ENCODE measurements around the gene PRDX5. TPM values are rescaled to one million over a fixed set of nuclear protein-coding genes. Genes with fewer than 3 reads are reported as not detected.

The PRDX5 gene
- total RNA-seq, 1 experiment from 2014 or later: 245 TPM

DNA sequence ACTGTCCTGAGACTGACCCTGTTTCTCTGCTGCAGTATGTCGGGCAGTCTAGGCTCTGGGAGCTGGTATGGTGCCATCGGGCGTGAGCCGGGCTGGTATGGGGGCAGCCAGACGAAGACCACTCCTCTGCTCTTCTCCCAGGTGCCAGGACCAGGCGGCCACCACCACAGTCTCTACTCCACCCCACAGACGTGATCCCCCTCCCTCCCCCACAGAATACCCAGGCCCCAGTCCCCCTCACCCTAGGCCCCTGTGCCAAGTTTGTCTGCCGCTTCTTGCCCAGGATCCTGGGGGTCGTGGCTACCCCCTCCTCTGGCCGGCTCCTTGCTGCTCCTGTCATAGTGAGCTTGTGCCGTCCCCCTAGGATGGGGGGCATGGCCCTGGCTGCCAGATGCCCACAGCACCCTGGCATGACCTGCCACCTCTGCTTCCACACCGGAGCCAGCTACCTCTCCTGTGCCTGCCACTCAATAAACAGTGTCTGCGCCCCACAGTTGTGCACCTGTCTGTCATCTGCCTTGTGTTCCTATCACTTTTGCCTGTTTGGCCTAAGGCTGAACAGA, 28.8 kb upstream of the PRDX5 start:
- no peak for DNase-seq (ENCODE audit: low read depth)

DNA sequence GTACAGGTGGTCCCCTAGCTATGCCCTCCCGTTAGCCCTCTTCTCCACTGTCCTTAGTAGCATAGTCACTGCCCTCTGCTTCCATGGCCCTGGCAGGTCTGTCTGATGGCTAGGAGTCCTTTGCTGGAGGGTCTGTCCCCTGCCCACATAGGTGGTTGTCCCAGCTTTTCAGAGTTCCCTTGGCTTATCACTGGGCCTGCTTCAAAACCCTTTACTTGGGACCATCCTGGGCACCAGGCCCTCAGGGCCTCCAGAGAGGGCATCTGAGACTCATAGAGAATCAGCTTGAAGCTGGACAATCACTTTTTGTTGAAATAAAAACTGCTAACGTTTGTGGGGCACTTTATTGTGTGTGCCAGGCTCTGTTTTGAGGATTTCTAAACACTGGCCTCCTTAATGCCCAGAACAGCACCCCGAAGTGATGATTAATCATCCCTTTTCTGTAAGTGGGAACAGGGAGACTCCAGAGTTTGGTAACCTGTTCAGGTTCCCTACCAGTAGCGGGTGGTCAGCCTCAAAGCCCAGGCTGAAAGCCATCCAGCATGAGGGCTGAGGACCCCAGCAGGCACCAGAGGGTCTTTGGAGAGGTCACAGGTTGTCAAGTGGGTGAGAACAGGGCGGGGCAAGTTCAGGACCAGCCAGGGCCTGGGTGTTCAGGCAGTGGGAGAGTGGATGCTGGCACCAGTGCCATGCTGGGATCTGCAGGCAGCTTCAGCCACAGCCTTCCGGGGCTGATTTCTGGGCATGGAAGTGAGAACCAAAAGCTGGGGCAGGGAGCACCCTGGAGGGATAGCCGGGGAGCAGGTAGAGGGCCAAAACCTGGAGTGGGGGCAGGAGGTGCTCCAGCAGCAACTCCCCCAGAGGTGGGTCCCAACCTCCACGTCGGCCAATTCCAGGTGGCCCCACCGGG, 27.3 kb upstream of the PRDX5 start:
- no peak for DNase-seq (ENCODE audit: low read depth)

DNA sequence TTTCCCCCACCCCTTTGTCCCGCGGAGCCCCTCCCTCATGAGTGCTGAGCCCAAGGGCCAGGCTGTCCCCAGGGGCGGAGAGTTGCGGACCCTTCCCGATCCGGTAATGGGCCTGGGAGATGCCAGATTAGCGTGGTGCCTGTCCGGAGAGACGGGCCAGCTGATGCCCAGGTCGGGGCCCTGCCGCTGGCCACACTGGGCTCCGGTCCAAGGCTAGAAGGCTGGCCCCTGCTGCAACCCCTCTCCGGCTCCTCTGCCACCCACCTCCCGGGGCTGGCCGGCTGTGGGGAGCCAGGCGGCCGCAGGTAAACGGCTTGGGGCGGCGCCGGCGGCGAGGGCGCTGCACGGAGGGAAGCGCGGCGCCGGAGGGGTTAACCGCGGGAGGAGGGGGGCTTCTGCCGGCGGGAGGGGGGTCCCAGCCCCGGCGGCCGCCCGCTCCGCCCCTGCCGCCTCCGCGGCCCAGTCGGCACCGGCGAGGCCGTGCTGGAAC, 26.6 kb upstream of the PRDX5 start, which contains the start of gene KCNK4:
Gene KCNK4, plus strand, starts transcription at position 41 of the 490 bp plus-strand sequence. CDS start 1,717 bp downstream, outside the sequence.
- DNase-seq (ENCODE audit: low read depth): no peak

DNA sequence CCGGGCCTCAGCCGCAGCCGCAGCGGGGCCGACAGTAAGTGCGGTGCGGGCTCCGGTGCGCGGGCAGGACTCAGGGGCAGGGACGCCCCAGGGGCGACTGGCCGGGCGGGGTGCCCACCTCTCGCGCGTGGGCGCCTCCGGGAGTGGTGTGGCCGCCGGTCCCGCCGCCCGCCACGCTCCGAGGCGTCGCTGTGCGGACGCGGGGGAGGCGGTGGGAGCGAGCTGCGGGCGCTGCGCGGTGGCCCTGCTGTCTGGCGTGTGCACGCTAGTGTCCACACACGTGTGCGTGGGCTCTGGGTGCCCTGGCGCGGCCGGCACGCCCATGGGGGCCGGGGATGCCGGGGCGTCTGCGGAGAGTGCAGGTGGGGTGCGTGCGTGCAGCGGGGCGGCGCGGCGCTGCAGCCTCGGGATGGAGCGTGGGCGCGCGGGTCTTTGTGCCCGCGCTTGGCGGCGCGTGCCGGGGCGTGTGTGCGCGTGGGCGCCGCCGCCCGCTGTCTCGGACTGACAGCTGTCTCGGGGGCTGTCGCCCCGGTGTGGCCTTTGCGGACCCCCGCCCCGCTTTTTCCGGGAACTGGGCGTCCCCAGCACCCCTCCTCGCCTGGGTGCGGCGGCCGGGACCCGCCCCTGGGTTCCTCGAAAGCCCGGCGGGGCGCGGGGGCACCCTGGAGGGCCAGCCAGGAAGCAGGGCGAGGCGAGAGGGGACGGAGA, 26.0 kb upstream of the PRDX5 start:
- DNase-seq (ENCODE audit: low read depth): no peak

DNA sequence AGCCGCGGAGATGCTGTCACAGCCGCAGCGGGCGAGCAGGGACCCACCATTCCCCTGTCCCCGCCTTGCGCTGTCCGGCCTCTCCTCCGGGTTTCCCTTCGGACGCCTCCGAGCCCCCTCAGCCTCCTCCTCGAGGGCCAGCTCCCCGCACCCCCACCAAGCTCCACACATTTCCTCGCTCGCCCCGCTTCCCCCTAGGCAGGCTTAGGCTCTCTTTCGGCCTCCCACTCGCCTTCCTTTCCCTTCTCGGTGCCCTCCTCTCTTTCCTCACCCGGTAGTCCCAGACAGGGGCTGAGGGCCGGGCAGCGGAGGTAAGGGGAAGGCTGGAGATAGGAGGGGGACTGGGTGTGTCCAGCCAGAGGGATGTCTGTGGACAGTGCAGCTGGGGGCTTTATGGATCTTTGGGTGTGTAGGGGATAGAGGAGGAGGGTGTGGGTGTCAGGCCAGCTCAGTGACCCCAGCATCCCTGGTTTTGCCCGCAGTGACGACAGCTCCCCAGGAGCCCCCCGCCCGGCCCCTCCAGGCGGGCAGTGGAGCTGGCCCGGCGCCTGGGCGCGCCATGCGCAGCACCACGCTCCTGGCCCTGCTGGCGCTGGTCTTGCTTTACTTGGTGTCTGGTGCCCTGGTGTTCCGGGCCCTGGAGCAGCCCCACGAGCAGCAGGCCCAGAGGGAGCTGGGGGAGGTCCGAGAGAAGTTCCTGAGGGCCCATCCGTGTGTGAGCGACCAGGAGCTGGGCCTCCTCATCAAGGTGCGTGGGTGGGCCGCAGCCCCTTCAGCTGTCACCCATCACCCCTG, 25.3 kb upstream of the PRDX5 start:
- DNase-seq (ENCODE audit: low read depth): no peak

DNA sequence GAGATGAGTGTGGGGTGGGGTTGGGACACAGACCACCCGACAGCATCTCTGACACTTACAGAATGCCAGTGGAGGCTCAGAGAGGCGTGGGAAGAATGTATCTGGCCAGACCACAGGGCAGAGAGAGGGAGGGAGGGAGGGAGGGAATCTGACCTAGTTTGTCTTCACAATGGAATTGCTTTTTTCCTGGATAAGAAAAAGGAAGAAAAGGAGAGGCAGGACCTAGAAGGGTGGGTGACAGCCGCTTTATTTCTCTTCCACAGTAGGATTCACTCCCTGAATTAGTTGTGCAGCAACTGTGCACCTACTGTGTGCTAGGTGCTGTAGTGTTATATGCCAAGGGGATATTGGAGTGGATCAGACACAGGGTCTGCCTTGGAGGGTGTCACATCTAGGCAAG, 23.1 kb upstream of the PRDX5 start:
- no peak for DNase-seq (ENCODE audit: low read depth)

DNA sequence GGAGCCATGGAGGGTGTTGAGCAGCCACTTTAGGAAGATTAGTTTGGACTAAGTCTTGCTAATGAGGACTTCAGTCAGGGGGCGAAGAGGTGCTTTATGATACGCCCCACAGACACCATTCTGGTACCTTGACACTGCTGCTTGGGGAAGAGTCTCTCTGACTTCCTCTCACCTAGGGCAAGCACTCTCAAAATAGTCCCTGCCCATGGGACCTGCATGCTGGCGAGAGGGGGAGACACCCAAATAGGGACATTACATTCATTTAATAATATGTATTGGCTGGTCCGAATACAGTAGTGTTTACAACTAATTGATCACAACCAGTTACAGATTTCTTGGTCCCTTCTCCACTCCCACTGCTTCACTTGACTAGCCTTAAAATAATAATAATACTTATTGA, 22.2 kb upstream of the PRDX5 start:
- no peak for DNase-seq (ENCODE audit: low read depth)

DNA sequence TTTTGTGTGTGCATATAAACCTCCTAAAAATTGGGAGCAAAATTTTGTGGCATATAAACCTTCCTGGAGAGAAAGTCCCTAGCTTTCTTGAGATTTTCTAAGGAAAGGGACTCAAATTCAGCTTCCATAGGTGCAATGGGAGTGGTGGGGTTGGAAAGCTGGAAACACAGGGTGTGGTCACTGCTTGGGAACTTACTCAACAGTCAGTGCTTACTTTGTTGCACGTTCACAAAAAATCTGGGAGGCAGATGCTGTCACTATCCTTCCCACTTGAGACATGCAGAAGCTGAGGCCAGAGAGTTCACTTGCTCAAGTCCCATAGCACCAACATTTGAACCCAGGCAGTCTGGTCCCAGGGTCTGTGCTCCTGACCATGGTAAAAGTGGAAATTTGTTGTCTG, 21.7 kb upstream of the PRDX5 start:
- DNase-seq (ENCODE audit: low read depth): peak; percentile 37

DNA sequence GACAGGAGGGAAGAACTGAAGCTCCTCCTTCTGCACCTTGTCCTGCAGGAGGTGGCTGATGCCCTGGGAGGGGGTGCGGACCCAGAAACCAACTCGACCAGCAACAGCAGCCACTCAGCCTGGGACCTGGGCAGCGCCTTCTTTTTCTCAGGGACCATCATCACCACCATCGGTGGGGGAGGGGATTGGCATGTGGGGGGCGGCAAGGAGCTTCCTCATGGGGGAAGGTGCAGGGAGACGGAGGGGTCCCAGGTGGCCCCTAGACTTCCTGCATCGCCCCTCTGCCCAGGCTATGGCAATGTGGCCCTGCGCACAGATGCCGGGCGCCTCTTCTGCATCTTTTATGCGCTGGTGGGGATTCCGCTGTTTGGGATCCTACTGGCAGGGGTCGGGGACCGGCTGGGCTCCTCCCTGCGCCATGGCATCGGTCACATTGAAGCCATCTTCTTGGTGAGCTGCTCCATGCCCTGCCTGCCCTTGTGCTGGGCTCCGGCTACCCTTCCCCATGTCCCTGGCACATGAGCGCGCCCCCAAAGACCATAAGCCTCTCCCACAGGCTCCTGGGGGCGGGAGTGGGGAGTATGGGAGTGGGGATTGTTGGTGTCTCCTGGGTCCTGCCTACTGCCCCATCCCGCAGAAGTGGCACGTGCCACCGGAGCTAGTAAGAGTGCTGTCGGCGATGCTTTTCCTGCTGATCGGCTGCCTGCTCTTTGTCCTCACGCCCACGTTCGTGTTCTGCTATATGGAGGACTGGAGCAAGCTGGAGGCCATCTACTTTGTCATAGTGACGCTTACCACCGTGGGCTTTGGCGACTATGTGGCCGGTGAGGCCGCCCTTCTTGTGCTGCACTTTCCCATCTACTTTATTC, 20.9 kb upstream of the PRDX5 start:
- no peak for DNase-seq (ENCODE audit: low read depth)

DNA sequence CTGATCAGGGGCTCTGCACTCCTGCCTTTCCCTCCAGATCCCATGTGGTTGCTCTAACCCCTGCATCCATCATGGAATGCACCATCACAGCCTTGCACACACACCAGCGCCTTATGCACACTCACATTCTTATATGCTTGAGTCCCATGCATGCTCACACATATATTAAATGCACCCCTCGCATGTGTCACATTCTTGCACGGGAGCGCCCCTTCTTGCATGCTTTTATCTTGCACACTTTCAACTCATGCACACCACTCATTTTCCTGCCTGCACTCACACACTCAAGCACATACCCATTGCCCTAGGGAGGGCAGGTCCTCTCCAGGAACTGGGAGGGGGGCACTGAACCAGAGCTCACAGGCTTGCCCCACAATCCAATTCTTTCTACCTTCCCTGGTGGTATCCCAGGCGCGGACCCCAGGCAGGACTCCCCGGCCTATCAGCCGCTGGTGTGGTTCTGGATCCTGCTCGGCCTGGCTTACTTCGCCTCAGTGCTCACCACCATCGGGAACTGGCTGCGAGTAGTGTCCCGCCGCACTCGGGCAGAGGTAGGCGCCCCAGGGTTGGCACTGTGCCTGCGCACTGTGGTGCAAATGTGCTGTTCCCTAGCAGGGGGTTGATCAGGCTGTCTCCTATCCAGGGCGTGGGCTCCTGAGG, 20.1 kb upstream of the PRDX5 start:
- DNase-seq (ENCODE audit: low read depth): no peak

DNA sequence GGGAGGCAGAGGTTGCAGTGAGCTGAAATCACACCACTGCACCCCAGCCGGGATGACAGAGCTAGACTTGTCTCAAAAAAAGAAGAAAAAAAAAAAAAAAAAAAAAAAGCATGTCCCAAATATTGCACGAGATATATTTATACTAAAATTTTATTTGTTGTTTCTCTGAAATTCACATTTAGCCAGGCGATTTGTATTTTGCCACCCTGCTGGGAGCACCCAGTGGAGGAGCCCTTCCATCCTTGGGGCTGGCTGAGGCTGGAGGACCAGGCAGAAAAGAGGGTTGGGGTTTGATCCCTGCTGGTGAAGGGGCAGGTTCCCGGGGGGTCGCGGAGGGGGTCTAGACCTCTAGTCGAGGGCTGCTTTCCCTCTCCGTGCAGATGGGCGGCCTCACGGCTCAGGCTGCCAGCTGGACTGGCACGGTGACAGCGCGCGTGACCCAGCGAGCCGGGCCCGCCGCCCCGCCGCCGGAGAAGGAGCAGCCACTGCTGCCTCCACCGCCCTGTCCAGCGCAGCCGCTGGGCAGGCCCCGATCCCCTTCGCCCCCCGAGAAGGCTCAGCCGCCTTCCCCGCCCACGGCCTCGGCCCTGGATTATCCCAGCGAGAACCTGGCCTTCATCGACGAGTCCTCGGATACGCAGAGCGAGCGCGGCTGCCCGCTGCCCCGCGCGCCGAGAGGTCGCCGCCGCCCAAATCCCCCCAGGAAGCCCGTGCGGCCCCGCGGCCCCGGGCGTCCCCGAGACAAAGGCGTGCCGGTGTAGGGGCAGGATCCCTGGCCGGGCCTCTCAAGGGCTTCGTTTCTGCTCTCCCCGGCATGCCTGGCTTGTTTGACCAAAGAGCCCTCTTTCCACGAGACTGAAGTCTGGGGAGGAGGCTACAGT, 18.7 kb upstream of the PRDX5 start:
- DNase-seq (ENCODE audit: low read depth): peak; percentile 33

DNA sequence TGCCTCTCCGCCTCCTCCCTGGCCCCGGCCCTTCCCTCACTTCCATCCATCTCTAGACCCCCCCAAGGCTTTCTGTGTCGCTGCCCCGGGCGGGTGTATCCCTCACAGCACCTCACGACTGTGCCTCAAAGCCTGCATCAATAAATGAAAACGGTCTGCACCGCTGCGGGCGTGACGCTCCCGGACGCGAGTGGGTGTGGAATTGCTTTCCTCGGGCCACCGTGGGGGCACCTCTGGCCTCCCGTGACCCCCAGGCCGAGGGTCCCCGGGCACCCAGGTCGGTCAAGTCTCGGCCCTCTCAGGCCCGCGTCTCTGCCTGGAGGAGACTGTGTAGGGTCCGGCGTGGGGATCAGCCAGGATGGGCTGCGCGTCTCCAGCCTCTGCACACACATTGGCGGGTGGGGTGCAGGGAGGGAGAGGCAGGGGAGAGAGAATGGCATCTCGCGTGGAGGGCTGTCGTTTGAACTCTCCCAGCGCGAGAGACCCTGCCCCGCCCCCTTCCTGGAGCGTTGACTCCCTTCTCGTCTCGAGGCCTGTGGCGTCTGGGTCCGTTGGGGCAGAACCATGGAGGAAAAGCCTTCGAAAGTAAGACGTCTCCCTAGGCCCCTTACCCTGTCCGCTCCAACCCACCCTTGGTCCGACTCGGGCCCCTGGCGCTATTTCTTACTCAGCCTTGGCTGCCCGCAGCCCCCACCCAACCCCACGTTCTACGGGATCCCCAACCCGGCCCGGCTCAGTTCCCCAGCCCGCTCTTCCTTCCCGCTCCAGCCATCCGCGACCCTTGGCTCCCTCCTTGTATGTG, 17.9 kb upstream of the PRDX5 start, which contains the start of gene CATSPERZ:
Gene CATSPERZ, plus strand, starts transcription at position 512 of the 802 bp plus-strand sequence. Its CDS starts 53 bp downstream, at position 565.
- no peak for DNase-seq (ENCODE audit: low read depth)

DNA sequence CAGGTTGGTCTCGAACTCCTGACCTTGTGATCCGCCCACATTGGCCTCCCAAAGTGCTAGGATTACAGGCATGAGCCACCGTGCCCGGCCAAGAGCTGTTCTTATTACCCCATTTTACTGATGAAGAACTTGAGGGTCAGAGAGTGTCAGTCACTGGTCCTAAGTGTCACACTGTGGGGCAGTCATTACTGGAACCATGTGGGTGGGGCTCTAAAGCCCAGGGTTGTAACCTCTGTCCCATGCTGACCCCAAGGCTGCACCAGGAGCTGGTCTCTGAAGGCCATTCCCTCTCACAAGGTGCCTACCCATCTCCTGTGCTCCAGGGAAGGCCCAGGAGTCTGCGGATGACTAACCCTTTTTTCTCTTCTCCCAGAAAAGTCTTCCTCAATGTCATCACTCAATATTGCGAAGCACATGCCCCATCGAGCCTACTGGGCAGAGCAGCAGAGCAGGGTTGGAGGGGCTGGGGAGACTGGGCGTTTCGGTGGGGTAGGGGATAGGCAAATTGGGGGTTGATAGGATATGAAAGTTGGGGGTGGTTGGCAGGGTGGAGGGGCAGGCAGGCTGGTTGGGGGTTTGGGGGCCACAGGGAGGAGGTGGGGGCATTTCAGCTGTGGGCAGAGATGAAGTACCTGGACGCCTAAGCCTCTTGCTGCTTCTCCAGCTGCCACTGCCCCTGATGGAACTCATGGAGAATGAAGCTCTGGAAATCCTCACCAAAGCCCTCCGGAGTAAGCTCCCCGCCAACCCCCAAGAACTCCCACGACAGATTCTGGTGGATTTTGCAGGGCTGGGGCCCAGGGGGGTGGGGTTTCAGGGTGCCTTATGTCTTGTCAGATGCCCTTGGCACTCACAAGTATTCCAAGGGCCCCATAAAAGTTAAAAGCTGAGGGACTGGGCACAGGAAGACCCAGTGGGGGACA, 14.6 kb upstream of the PRDX5 start:
- DNase-seq (ENCODE audit: low read depth): no peak

DNA sequence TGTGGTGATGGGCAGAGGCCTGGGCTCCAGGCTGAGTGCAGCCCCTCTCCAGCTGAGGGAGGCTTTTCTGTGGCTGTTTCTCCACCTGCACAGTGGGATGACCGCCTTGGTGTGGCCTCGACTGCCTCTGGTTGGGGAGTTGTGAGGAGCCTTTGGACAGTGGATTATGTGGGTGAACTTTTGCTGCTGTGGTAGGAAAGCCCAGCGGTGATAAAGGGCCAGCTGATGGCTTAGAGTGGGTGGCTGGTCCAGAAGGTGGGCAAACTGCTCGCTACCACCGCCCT, 13.9 kb upstream of the PRDX5 start:
- DNase-seq (ENCODE audit: low read depth): no peak

DNA sequence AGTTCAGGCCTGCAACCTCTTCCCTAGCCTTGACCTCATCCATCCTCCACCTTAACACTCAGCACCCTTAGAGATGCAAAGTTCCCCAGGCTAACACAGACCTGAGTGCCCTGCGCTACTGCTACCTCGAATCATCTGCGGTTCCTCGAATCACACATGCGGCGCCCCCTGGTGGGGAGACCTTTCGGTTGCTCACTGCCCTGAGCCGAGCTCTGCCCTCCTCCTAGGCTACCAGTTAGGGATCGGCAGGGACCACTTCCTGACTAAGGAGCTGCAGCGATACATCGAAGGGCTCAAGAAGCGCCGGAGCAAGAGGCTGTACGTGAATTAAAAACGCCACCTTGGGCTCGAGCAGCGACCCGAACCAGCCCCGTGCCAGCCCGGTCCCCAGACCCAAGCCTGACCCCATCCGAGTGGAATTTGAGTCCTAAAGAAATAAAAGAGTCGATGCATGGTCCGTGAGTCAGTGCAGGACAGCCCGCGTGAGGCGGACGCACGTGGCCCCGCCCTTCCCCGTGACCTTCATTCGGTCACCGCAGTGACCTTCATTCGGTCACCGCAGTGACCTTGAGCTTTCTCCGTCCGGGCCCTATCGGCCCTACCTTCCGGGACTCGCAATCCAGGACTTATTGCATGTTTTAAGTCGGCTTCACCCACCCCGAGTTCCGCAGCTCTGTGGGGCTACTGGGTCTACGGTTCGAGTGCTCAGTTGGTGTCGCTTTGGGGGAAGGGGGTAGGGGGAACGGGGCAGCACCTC, 13.4 kb upstream of the PRDX5 start:
- DNase-seq (ENCODE audit: low read depth): peak; percentile 85

DNA sequence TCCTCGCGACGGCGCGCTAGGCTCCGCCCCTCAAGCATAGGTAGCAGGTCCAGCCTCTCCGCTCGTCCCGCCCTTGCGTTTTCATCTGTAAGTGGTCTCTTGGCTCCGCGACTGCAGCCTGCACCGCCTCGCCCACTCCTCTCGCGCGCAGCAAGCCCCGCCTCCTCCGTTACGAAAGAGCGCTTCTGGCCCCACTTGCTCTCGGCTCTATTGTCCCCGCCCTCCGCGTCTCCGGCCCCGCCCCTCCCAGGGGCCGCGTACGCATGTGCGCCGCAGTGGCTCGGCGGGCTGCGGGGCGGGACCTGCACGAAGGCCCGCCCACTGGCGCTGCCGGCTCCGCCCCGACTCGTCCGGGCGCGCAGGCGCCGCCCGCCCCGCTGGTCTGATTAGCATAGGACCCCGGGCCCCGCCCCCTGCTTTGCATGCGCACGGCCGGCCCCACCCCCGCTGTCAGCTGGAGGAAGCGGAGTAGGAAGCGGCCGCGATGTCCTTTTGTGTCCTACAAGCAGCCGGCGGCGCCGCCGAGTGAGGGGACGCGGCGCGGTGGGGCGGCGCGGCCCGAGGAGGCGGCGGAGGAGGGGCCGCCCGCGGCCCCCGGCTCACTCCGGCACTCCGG, 12.7 kb upstream of the PRDX5 start, which contains the start of gene ESRRA:
Gene ESRRA, plus strand, starts transcription at position 450 of the 616 bp plus-strand sequence. CDS start 1,656 bp downstream, outside the sequence.
- peak; percentile 93 for DNase-seq (ENCODE audit: low read depth)
